HepG2 (cell line): ENCODE measurements around the gene MAP3K14. TPM values are rescaled to one million over a fixed set of nuclear protein-coding genes. Genes with fewer than 3 reads are reported as not detected.
A peak's percentile ranks its signal among the peaks of the same experiment; 100 is the strongest.

Experiments used
- AKAP8 ChIP-seq: sonication (generic); formaldehyde crosslinking; IDR thresholded peaks from 2 replicates; pipeline ENCODE4 v1.5.1; 2020; ENCODE audit warnings: mild to moderate bottlenecking, missing genetic modification reagents
- ATF4 ChIP-seq, 2 experiments: fragments of 450-650 bp in 1 of 2; sonication (generic) in 1 of 2; formaldehyde crosslinking; IDR thresholded peaks; 2 replicates each; pipeline versions ENCODE4 v1.5.0 to v1.8.0; 2020 to 2022; ENCODE audit warnings: mild to moderate bottlenecking in 1 of 2, missing genetic modification reagents in 1 of 2
- BATF2 ChIP-seq: sonication (generic); formaldehyde crosslinking; IDR thresholded peaks from 2 replicates; pipeline ENCODE4 v1.8.0; 2022; ENCODE audit warnings: mild to moderate bottlenecking, missing genetic modification reagents, moderate library complexity
- EHMT2 ChIP-seq: fragments of 200-600 bp; sonication (generic); IDR thresholded peaks from 2 replicates; pipeline ENCODE4 v1.7.0; 2017; ENCODE audit warnings: antibody characterized with exemption, low read depth, low read length, borderline replicate concordance
- EZH2 ChIP-seq: conservative IDR thresholded peaks from 2 replicates; pipeline ENCODE4 v1.6.1; 2012; ENCODE audit warnings: mild to moderate bottlenecking, low read depth, low read length, moderate library complexity
- FOXC1 ChIP-seq: sonication (generic); formaldehyde crosslinking; IDR thresholded peaks from 2 replicates; pipeline ENCODE4 v1.8.0; 2022; ENCODE audit warnings: mild to moderate bottlenecking, missing genetic modification reagents, borderline replicate concordance
- GATA4 ChIP-seq: sonication (generic); IDR thresholded peaks from 2 replicates; pipeline ENCODE4 v1.6.1; 2016; ENCODE audit warnings: antibody characterized with exemption, low read depth, borderline replicate concordance
- HDAC6 ChIP-seq: fragments of 200-600 bp; sonication (generic); IDR thresholded peaks from 2 replicates; pipeline ENCODE4 v1.7.0; 2017; ENCODE audit warnings: mild to moderate bottlenecking, antibody characterized with exemption, low read length, low read depth
- KLF16 ChIP-seq, 2 experiments: sonication (generic) in 1 of 2; formaldehyde crosslinking in 1 of 2; IDR thresholded peaks; 2 replicates each; pipeline versions ENCODE4 v1.6.1 to v1.8.0; 2016 to 2023; ENCODE audit warnings: missing genetic modification reagents in 2 of 2, missing compliant biosample characterization in 1 of 2
- PLRG1 ChIP-seq: fragments of 450-650 bp; conservative IDR thresholded peaks from 2 replicates; pipeline ENCODE4 v1.6.1; 2016
- PLSCR1 ChIP-seq: sonication (generic); formaldehyde crosslinking; IDR thresholded peaks from 2 replicates; pipeline ENCODE4 v1.5.0; 2020; ENCODE audit warnings: missing genetic modification reagents, mild to moderate bottlenecking, borderline replicate concordance
- PPARG ChIP-seq: conservative IDR thresholded peaks from 2 replicates; pipeline ENCODE4 v1.6.1; 2016; ENCODE audit warnings: missing biosample characterization, missing genetic modification reagents
- PRDM15 ChIP-seq: sonication (generic); formaldehyde crosslinking; IDR thresholded peaks from 2 replicates; pipeline ENCODE4 v1.4.0; 2020; ENCODE audit warnings: missing genetic modification reagents
- REXO4 ChIP-seq: sonication (generic); formaldehyde crosslinking; IDR thresholded peaks from 2 replicates; pipeline ENCODE4 v1.8.0; 2022; ENCODE audit warnings: missing genetic modification reagents, mild to moderate bottlenecking, borderline replicate concordance
- RFX3 ChIP-seq: IDR thresholded peaks from 2 replicates; pipeline ENCODE4 v1.6.1; 2016; ENCODE audit warnings: missing biosample characterization, missing genetic modification reagents
- RFXAP ChIP-seq: sonication (generic); formaldehyde crosslinking; IDR thresholded peaks from 2 replicates; pipeline ENCODE4 v1.4.0; 2020; ENCODE audit warnings: missing genetic modification reagents, borderline replicate concordance
- SALL1 ChIP-seq: sonication (generic); formaldehyde crosslinking; IDR thresholded peaks from 2 replicates; pipeline ENCODE4 v1.8.0; 2022; ENCODE audit warnings: mild to moderate bottlenecking, missing genetic modification reagents
- UBTF ChIP-seq: sonication (generic); formaldehyde crosslinking; IDR thresholded peaks from 2 replicates; pipeline ENCODE4 v1.4.0; 2020; ENCODE audit warnings: mild to moderate bottlenecking, missing genetic modification reagents
- XBP1 ChIP-seq: sonication (generic); formaldehyde crosslinking; IDR thresholded peaks from 2 replicates; pipeline ENCODE4 v1.5.0; 2020; ENCODE audit warnings: missing genetic modification reagents
- ZFP36L1 ChIP-seq: sonication (generic); formaldehyde crosslinking; IDR thresholded peaks from 2 replicates; pipeline ENCODE4 v1.8.0; 2022; ENCODE audit warnings: mild to moderate bottlenecking, missing genetic modification reagents, moderate library complexity
- ZSCAN25 ChIP-seq: sonication (generic); formaldehyde crosslinking; IDR thresholded peaks from 2 replicates; pipeline ENCODE4 v1.8.0; 2022; ENCODE audit warnings: mild to moderate bottlenecking, missing genetic modification reagents
- polyA plus RNA-seq, 8 experiments: library from polyadenylated mRNA; depleted of rRNA in 3 of 8; stranded (reverse) in 7 of 8; unstranded in 1 of 8; fragments of >200 nt; fragmentation: Illumina TruSeq in 4 of 8; extraction: Trizol in 4 of 8; gene quantifications; 2 replicates each; pipeline versions ENCODE4 v1.2.1 to v1.2.3, GENCODE V29; 2011 to 2016; ENCODE audit warnings: low read depth in 4 of 8, missing spikeins in 1 of 8, mixed read lengths in 1 of 8; ENCODE audit not compliant: insufficient read depth in 1 of 8
- total RNA-seq, 5 experiments: library from RNA; depleted of rRNA; stranded (reverse); fragments of >200 nt; fragmentation: Illumina TruSeq; extraction: Trizol; gene quantifications; 2 replicates each; pipeline ENCODE4 v1.2.3, GENCODE V29; 2016; ENCODE audit warnings: low read depth in 1 of 5

MAP3K14 gene
- total and polyA plus RNA-seq, 2 of the 13 experiments (the other 11 are each of a cell fraction or from before 2014, with no cell fraction given), result 2.6 TPM

- TF ChIP-seq PLSCR1 (CRISPR knock-in tag) (no peak), ATF4 (CRISPR knock-in tag; IDR thresholded peaks at IDR 0.05) (peak in 1 of 2 experiments; percentile 89; a peak in 2 of 4 replicates), EHMT2 (no peak), RFXAP (CRISPR knock-in tag) (no peak), XBP1 (CRISPR knock-in tag) (no peak), ZFP36L1 (no peak), BATF2 (CRISPR knock-in tag) (no peak), RFX3 (CRISPR knock-in tag) (no peak), EZH2 (no peak), KLF16 (CRISPR knock-in tag; IDR thresholded peaks at IDR 0.05) (0 out of 4 replicates have a peak, but pooled peaks of 1 of the 2 experiments have one; percentile 38), PLRG1 (no peak), AKAP8 (CRISPR knock-in tag) (no peak), SALL1 (CRISPR knock-in tag) (peak; percentile 47; the same call in 1 of the 2 replicates), GATA4 (no peak), UBTF (CRISPR knock-in tag) (peak; percentile 50; the same call in 1 of the 2 replicates), FOXC1 (CRISPR knock-in tag) (no peak), HDAC6 (no peak), PRDM15 (CRISPR knock-in tag) (no peak), REXO4 (no peak), ZSCAN25 (no peak), PPARG (CRISPR knock-in tag) (no peak)
Observed at GRCh38 chr17:45228763-45229539, 87.9 kb downstream of the MAP3K14 start (continued).
